Measurements from ENCODE around the gene IDI2. TPM values are rescaled to one million over a fixed set of nuclear protein-coding genes. Genes with fewer than 3 reads are reported as not detected.

Gene IDI2
- total RNA-seq, 4 donors from 2014 or later, result not detected

- Histone ChIP-seq H3K4me1 (peaks cover 0 to 26% (median 16%) of the 10 kb centered on the region in 3 donors), H3K27ac (no peak overlapping the region), H3K4me3 (no peak overlapping the region), H3K36me3 (peaks cover 0 to under 1% of the 10 kb centered on the region in 2 donors), H3K9me3 (peaks cover 0 to 4% (median 0%) of the 10 kb centered on the region in 3 donors), H3K27me3 (no peaks in the 10 kb centered on the region)
- no peak for ATAC-seq
- TF ChIP-seq CTCF (IDR thresholded peaks at IDR 0.05) (no peak), POLR2AphosphoS5 (IDR thresholded peaks at IDR 0.05) (no peak), POLR2A (IDR thresholded peaks at IDR 0.05) (no peak), EP300 (IDR thresholded peaks at IDR 0.05) (no peak)
- WGBS, 2 donors (ENCODE audit: low coverage in 1 of 2), result 93 to 100% methylated on average over 1 to 2 of the region's 2 CpGs
Observed at GRCh38 chr10:985361-985760, 40.3 kb downstream of the IDI2 start.

GRCh38 chr10:983971-984655 lies 41.5 kb downstream of the IDI2 start:
- TF ChIP-seq POLR2AphosphoS5 (IDR thresholded peaks at IDR 0.05) (no peak), CTCF (IDR thresholded peaks at IDR 0.05) (no peak), POLR2A (IDR thresholded peaks at IDR 0.05) (no peak), EP300 (IDR thresholded peaks at IDR 0.05) (no peak)
- no peaks in the 10 kb centered on the region for H3K27me3 ChIP-seq
- H3K4me1 ChIP-seq, result peaks cover 0 to 13% (median 9%) of the 10 kb centered on the region in 3 donors
- H3K9me3 ChIP-seq, result peaks cover 0 to 9% (median 0%) of the 10 kb centered on the region in 3 donors
- peaks cover 0 to 7% of the 10 kb centered on the region in 2 donors for H3K36me3 ChIP-seq
- no peak overlapping the region for H3K27ac ChIP-seq
- ATAC-seq, result no peak
- 83 to 86% methylated on average over 6 to 8 of the region's 9 CpGs for WGBS, 2 donors (ENCODE audit: low coverage in 1 of 2)
- no peak overlapping the region for H3K4me3 ChIP-seq

GRCh38 chr10:983401-983800 lies 42.3 kb downstream of the IDI2 start:
- Histone ChIP-seq H3K9me3 (peaks cover 0 to 16% (median 0%) of the 10 kb centered on the region in 3 donors), H3K27ac (no peak overlapping the region), H3K4me1 (peaks cover 0 to 10% (median 7%) of the 10 kb centered on the region in 3 donors), H3K27me3 (no peaks in the 10 kb centered on the region), H3K36me3 (peaks cover 0 to 7% of the 10 kb centered on the region in 2 donors), H3K4me3 (no peak overlapping the region)
- no peak for ATAC-seq
- 88 to 90% methylated on average over 2 of the region's 6 CpGs for WGBS, 2 donors (ENCODE audit: low coverage in 1 of 2)
- TF ChIP-seq POLR2A (IDR thresholded peaks at IDR 0.05), result no peak
- no peak for TF ChIP-seq POLR2AphosphoS5 (IDR thresholded peaks at IDR 0.05)

GRCh38 chr10:980468-981093 lies 45.1 kb downstream of the IDI2 start:
- no peak for TF ChIP-seq EP300 (IDR thresholded peaks at IDR 0.05)
- no peak for TF ChIP-seq POLR2A (IDR thresholded peaks at IDR 0.05)
- no peak for TF ChIP-seq POLR2AphosphoS5 (IDR thresholded peaks at IDR 0.05)
- no peak for TF ChIP-seq CTCF (IDR thresholded peaks at IDR 0.05)
- Histone ChIP-seq H3K9me3 (peaks cover 0 to 20% (median 0%) of the 10 kb centered on the region in 3 donors), H3K27me3 (no peaks in the 10 kb centered on the region), H3K36me3 (peaks cover 0 to 7% of the 10 kb centered on the region in 2 donors), H3K27ac (no peak overlapping the region), H3K4me1 (no peaks in the 10 kb centered on the region), H3K4me3 (no peak overlapping the region)
- ATAC-seq, result no peak
- 100% methylated on average over 1 of the region's 5 CpGs; no CpG with 5 or more reads in 1 of the 2 donors for WGBS, 2 donors (ENCODE audit: low coverage in 1 of 2)

- Histone ChIP-seq H3K36me3 (peaks cover 0 to 7% of the 10 kb centered on the region in 2 donors), H3K27me3 (no peaks in the 10 kb centered on the region), H3K4me3 (no peak overlapping the region), H3K9me3 (peaks cover 0 to 20% (median 0%) of the 10 kb centered on the region in 3 donors), H3K27ac (no peak overlapping the region), H3K4me1 (no peaks in the 10 kb centered on the region)
- no peak for TF ChIP-seq POLR2AphosphoS5 (IDR thresholded peaks at IDR 0.05)
- ATAC-seq, result no peak
- WGBS, 2 donors (ENCODE audit: low coverage in 1 of 2), result 80 to 89% methylated on average over 2 of the region's 2 CpGs
Observed at GRCh38 chr10:978826-979421, 46.7 kb downstream of the IDI2 start.

Data from gastroesophageal sphincter (tissue), 4 donors.